Thoracic aorta (tissue), 2 donors: ENCODE measurements around the gene NAE1. TPM values are rescaled to one million over a fixed set of nuclear protein-coding genes. Genes with fewer than 3 reads are reported as not detected.
"Not testable (repeated sequence)": the region's sequence is repeated elsewhere in the genome, so short reads cannot be mapped to it uniquely, and the experiment has no call there.

Experiments used
- ATAC-seq: fragments of 150-250 bp; one replicate; pipeline ENCODE4 v1.8.0; 2017; ENCODE audit warnings: low read depth; ENCODE audit not compliant: insufficient number of reproducible peaks, low FRiP score
- DNase-seq: peaks from one replicate; pipeline ENCODE4 v3.0.0-alpha.2; 2020; ENCODE audit warnings: low spot score
- H3K27ac ChIP-seq, 2 donors: fragments of 200-600 bp; sonication (generic); 1 replicate in 1 of 2; 2 replicates in 1 of 2; pipeline ENCODE4 v1.5.1; 2016; ENCODE audit warnings: mild to moderate bottlenecking in 2 of 2, moderate library complexity in 2 of 2
- H3K27me3 ChIP-seq: fragments of 200-600 bp; sonication (generic); replicated peaks from 2 replicates; pipeline ENCODE4 v1.6.0; 2016; ENCODE audit warnings: mild to moderate bottlenecking; ENCODE audit not compliant: insufficient read depth
- H3K36me3 ChIP-seq: fragments of 200-600 bp; sonication (generic); one replicate; pipeline ENCODE4 v1.5.1; 2016
- H3K4me1 ChIP-seq, 2 donors: fragments of 200-600 bp; sonication (generic); 1 replicate in 1 of 2; 2 replicates in 1 of 2; pipeline versions ENCODE4 v1.5.1 to v1.6.0; 2016; ENCODE audit warnings: low read depth in 2 of 2, mild to moderate bottlenecking in 1 of 2; ENCODE audit not compliant: control insufficient read depth in 1 of 2
- H3K4me3 ChIP-seq: fragments of 200-600 bp; sonication (generic); 2 replicates; pipeline ENCODE4 v1.5.1; 2016; ENCODE audit warnings: mild to moderate bottlenecking
- H3K9me3 ChIP-seq: fragments of 200-600 bp; sonication (generic); 2 replicates; pipeline ENCODE4 v1.5.1; 2016
- total RNA-seq, 2 donors: library from RNA; depleted of rRNA; stranded (reverse); fragments of >200 nt; gene quantifications; one replicate each; pipeline versions ENCODE4 v1.1.0 to v1.2.3, GENCODE V29; 2016
- TF ChIP-seq, protein P1 (sequence below): fragments of 200-600 bp; sonication (generic); IDR thresholded peaks from one replicate; pipeline ENCODE4 v1.5.1; 2019; ENCODE audit warnings: antibody characterized with exemption

NAE1 gene
- total RNA-seq, 2 donors from 2014 or later: 29.6 to 48.0 TPM

DNA sequence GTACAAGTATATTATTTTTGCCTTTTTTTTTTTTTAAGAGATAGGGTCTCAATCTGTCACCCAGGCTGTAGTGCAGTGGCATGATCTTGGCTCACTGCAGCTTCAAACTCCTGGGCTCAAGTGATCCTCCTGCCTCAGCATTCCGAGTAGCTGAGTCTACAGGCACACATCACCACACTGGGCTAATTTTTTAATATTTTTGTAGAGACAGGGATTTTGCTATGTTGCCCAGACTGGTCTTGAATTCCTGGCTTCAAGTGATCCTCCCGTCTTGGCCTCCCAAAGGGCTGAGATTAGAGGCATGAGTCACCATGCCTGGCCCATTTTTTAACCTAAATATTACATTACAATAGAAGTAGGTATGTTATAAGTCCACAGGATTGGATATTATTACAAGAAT is 32.6 kb downstream of the NAE1 start:
- DNase-seq (no peak), ATAC-seq (no peak)
- Histone ChIP-seq H3K4me1 (no peaks in the 10 kb centered on the region), H3K9me3 (no peaks in the 10 kb centered on the region), H3K36me3 (peaks cover 1% of the 10 kb centered on the region), H3K4me3 (no peak overlapping the region), H3K27me3 (no peaks in the 10 kb centered on the region), H3K27ac (no peak overlapping the region)
- TF ChIP-seq, protein P1, sequence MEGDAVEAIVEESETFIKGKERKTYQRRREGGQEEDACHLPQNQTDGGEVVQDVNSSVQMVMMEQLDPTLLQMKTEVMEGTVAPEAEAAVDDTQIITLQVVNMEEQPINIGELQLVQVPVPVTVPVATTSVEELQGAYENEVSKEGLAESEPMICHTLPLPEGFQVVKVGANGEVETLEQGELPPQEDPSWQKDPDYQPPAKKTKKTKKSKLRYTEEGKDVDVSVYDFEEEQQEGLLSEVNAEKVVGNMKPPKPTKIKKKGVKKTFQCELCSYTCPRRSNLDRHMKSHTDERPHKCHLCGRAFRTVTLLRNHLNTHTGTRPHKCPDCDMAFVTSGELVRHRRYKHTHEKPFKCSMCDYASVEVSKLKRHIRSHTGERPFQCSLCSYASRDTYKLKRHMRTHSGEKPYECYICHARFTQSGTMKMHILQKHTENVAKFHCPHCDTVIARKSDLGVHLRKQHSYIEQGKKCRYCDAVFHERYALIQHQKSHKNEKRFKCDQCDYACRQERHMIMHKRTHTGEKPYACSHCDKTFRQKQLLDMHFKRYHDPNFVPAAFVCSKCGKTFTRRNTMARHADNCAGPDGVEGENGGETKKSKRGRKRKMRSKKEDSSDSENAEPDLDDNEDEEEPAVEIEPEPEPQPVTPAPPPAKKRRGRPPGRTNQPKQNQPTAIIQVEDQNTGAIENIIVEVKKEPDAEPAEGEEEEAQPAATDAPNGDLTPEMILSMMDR: no peak

DNA sequence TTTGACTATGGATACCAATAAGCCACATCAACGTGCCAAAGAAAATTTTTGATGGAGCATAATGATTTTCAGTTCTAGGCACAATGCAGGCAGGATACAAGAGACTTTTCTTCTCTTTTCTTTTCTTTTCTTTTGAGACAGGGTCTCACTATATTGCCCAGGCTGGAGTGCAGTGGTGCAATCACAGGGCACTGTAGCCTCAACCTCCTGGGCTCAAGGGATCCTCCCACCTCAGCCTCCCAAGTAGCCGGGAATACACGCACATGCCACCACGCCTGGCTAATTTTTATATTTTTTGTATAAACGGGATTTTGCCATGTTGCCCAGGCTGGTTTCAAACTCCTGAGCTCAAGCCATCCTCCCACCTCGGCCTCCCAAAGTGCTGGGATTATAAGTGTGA is 36.8 kb downstream of the NAE1 start:
- not testable (repeated sequence) for DNase-seq, H3K36me3 ChIP-seq, H3K27ac ChIP-seq, H3K4me3 ChIP-seq, H3K4me1 ChIP-seq, ATAC-seq, H3K9me3 ChIP-seq, H3K27me3 ChIP-seq

DNA sequence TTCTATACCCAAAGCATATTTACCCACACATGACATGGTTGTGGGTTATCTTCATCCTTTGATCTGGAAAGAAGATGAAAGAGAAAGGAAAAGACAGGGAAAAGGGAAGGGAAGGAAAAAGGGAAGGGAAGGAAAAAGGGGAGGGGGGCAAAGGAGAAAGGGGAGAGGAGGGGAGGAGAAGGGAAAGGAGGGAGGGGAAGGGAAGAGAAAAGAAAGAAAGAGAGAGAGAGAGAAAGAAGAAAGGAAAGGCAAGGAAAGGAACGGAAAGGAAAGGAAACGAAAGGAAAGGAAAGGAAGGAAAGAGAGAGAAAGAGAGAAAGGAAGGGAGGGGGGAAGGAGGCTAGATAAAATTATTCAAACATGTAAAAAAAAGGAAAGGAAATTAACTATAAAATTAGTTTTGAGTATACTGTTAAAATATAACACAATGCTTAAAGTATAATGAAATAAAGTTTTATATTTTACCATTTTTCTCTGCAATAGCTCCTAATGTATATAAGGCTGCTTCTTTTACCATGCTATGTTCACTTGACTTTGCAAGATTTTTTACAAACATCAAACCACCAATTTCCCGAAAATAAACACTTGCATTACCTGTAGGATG is 40.5 kb downstream of the NAE1 start:
- Histone ChIP-seq H3K9me3 (no peaks in the 10 kb centered on the region), H3K36me3 (no peaks in the 10 kb centered on the region), H3K27ac (no peak overlapping the region), H3K4me1 (no peaks in the 10 kb centered on the region), H3K27me3 (no peaks in the 10 kb centered on the region), H3K4me3 (no peak overlapping the region)
- ATAC-seq (no peak), DNase-seq (no peak)
- TF ChIP-seq, protein P1: no peak

DNA sequence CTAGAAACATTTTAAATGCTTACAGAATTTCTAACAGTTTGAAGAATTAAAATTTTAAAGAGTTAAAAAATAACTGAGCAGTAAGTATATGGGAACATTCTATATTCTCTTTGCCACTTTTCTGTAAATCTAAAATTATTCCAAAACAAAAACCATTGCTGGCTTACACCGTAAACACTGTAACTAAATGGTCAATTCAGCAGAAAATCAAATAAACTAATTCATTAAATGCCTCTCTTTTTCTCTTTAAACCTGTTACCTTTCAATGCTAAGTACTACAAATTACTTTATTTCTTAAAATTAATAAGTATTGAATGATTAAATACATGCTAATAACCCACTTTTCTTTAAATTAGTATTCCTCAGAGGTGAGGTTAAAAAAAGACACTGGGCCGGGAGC is 43.3 kb downstream of the NAE1 start:
- no peaks in the 10 kb centered on the region for H3K4me1 ChIP-seq
- H3K9me3 ChIP-seq: no peaks in the 10 kb centered on the region
- H3K27ac ChIP-seq: no peak overlapping the region
- no peak for ATAC-seq
- no peak for DNase-seq
- H3K4me3 ChIP-seq: no peak overlapping the region
- TF ChIP-seq, protein P1: no peak
- no peaks in the 10 kb centered on the region for H3K36me3 ChIP-seq
- no peaks in the 10 kb centered on the region for H3K27me3 ChIP-seq

DNA sequence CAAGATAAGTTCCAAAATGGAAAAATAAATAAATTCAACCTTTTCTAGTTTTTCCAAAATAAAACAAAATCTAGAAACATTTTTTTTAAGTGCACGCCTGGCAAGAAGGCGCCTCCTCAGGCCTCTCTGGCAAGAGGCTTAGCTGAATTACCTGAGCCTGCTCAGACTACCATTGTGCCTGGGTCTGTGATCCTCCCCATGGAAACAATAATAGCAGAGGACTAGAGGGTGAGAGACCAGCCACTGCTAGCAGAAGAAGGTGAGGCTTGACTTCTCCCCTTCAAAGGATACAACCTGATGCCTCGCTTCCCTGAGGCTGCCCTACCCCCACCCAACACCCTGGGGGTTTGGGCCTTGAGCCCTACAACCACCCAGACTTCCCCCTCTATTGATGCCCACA is 44.2 kb downstream of the NAE1 start:
- ATAC-seq: no peak
- TF ChIP-seq, protein P1: no peak
- Histone ChIP-seq H3K36me3 (no peaks in the 10 kb centered on the region), H3K4me1 (no peaks in the 10 kb centered on the region), H3K27ac (no peak overlapping the region), H3K27me3 (no peaks in the 10 kb centered on the region), H3K9me3 (no peaks in the 10 kb centered on the region), H3K4me3 (no peak overlapping the region)
- no peak for DNase-seq

DNA sequence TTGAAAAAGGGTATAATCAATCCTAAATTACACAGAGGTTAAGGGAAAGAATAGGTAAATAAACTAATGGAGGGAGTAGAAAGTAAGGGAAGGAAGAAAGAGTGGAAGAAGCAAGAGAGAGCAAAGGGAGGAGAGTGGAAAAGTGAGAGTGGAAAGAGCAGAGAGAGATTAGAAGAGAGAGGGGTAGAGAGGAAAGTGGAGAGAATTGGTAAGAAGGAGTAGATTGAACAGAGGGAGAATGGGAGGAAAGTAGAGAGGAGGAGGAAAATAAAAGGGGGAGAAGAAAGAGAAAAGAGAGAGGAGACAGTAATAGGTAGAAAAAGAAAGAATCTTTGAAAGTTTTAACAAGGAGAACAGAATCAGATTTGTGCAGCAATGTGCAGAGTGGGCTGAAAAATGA is 54.3 kb downstream of the NAE1 start:
- no peak overlapping the region for H3K27ac ChIP-seq
- H3K4me3 ChIP-seq: no peak overlapping the region
- no peaks in the 10 kb centered on the region for H3K4me1 ChIP-seq
- no peak for DNase-seq
- H3K36me3 ChIP-seq: no peaks in the 10 kb centered on the region
- H3K9me3 ChIP-seq: no peaks in the 10 kb centered on the region
- TF ChIP-seq, protein P1: no peak
- ATAC-seq: no peak
- no peaks in the 10 kb centered on the region for H3K27me3 ChIP-seq
